Nephron progenitor cell (in vitro differentiated cells): ENCODE data around the gene AUH.

Experiments used
- DNase-seq: peaks from one replicate; pipeline ENCODE4 v3.0.0; 2021
- H3K27ac Mint-ChIP-seq: 2 replicates; pipeline ENCODE4 v1.8.0; 2021; ENCODE audit warnings: mild to moderate bottlenecking, moderate library complexity, mixed read lengths
- H3K27me3 Mint-ChIP-seq: 2 replicates; pipeline ENCODE4 v1.8.0; 2021; ENCODE audit warnings: mild to moderate bottlenecking, low read depth, mixed read lengths; ENCODE audit not compliant: poor library complexity
- H3K36me3 Mint-ChIP-seq: 2 replicates; pipeline ENCODE4 v1.8.0; 2021; ENCODE audit warnings: low read depth, mixed read lengths
- H3K4me1 Mint-ChIP-seq: 2 replicates; pipeline ENCODE4 v1.8.0; 2021; ENCODE audit warnings: mixed read lengths
- H3K4me3 Mint-ChIP-seq: 2 replicates; pipeline ENCODE4 v1.8.0; 2021; ENCODE audit warnings: mild to moderate bottlenecking, moderate library complexity, mixed read lengths
- H3K9me3 Mint-ChIP-seq: 2 replicates; pipeline ENCODE4 v1.8.0; 2021; ENCODE audit warnings: mild to moderate bottlenecking, moderate library complexity, mixed read lengths
- CTCF ChIP-seq: fragments of 200-600 bp; sonication (generic); IDR thresholded peaks from 2 replicates; pipeline ENCODE4 v1.5.0; 2021; ENCODE audit warnings: antibody characterized with exemption

Gene AUH

GRCh38 chr9:91282292-91282691, 79.4 kb downstream of the AUH start:
- Mint-ChIP-seq H3K36me3 (peaks cover 52% of the 10 kb centered on the region), H3K27ac (no peak overlapping the region), H3K4me1 (no peaks in the 10 kb centered on the region), H3K9me3 (peaks cover 12% of the 10 kb centered on the region), H3K4me3 (no peak overlapping the region), H3K27me3 (no peaks in the 10 kb centered on the region)
- no peak for DNase-seq
- no peak for TF ChIP-seq CTCF

DNA sequence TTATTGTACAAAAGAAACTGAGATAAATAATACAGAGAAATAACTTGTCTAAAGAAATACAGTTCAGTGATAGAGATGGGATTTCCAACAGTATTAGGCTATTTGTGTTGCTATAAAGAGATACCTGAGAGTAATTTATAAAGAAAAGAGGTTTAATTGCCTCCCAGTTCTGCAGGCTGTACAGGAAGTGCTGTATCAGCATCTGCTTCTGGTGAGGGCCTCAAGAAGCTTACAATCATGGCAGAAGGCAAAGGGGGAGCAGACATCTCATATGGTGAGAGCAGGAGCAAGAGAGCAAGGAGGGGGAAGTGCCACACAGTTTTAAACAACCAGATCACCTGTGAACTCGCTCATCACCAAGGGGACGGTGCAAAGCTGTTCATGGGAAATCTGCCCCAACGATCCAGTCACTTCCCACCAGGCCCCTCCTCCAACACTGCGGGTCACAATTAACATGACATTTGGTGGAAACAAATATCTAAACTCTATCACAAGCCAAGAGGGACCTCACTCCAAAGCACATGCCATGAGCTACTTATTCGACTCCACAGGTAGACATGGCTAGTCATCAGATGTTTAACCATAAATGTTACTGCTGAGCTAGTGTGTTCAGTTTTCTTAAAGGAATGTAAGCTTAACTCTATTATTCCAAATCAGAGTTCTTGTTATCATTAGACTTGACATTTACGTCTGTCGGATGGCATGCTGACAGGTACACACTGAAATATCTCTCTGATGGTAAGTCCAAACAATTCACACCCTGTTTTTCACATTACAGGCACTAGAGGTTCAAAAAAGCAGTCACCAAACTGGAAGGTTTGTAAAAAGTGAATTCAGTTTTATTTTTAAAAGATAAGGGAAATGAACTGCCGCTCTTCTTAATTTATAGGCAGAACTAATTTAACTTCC, 82.2 kb downstream of the AUH start:
- H3K36me3 Mint-ChIP-seq: peaks cover 33% of the 10 kb centered on the region
- no peak for DNase-seq
- no peaks in the 10 kb centered on the region for H3K4me1 Mint-ChIP-seq
- TF ChIP-seq CTCF: no peak
- peaks cover 11% of the 10 kb centered on the region for H3K9me3 Mint-ChIP-seq
- no peak overlapping the region for H3K4me3 Mint-ChIP-seq
- no peak overlapping the region for H3K27ac Mint-ChIP-seq
- H3K27me3 Mint-ChIP-seq: no peaks in the 10 kb centered on the region

DNA sequence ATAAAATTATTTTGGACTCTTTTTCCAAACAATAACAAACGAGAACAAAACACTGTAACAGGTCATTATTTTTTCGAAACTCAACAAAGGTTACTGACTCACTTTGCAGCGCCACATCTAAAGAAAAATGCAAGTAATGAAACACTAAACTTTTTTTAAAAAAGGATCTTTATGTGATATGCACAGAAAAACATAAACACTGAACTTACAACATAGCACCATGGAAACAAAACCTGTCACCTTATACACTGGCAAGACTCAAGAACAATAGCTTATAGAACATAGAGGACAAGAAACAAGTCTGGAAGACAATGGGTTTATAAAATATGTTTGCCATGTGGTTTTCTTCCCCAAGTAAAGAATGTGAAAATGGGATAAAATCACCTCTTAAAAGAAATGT, 85.2 kb downstream of the AUH start:
- TF ChIP-seq CTCF: no peak
- Mint-ChIP-seq H3K36me3 (peaks cover 16% of the 10 kb centered on the region), H3K9me3 (no peaks in the 10 kb centered on the region), H3K4me1 (no peaks in the 10 kb centered on the region), H3K4me3 (no peak overlapping the region), H3K27ac (no peak overlapping the region), H3K27me3 (no peaks in the 10 kb centered on the region)
- no peak for DNase-seq

DNA sequence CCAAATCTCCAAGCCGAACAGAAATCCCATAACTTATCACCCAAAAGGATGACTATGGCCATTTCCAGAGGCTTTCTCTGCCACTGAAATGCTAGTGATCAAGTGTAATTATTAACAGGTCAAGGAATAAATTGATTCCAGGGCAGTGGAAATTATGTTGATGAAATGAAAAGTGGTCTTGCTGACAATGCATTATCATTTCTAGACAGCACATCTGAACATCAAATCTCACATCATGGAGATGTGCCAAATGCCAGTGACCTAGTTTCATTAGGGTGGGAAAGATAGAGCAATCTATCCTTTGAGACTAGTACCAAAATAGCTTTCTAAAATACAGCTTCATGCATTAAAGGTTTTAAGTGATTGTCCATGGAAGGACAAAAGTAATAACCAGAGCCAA, 86.1 kb downstream of the AUH start:
- peaks cover 8% of the 10 kb centered on the region for H3K36me3 Mint-ChIP-seq
- H3K9me3 Mint-ChIP-seq: no peaks in the 10 kb centered on the region
- H3K27ac Mint-ChIP-seq: no peak overlapping the region
- no peak overlapping the region for H3K4me3 Mint-ChIP-seq
- no peaks in the 10 kb centered on the region for H3K27me3 Mint-ChIP-seq
- no peak for DNase-seq
- H3K4me1 Mint-ChIP-seq: no peaks in the 10 kb centered on the region
- TF ChIP-seq CTCF: no peak

DNA sequence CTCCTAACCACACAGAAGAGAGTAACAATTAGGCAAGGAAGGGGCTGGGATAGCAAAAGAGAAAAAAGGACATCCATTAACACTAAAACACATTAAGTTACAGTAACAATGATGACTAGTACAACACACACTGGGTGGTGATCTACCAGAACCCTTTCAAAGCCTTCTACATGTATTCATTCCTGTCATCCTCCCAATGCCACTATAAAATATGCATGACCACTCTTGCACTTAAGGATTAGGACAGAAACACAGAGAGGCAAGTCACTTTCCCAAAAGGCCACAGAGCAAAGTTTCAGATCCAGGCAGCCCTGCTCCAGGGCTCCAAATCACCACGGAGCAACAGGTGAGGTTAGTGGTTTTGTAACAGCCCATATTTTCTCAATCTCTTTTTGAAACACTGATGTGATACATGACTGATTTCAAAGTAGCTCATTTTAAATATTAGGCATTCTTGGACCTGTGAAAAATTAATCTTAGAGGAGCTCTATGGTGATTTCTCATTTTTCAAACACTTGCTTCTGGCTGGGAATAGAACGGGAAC, 86.7 kb downstream of the AUH start:
- DNase-seq: no peak
- no peak for TF ChIP-seq CTCF
- peaks cover 6% of the 10 kb centered on the region for H3K36me3 Mint-ChIP-seq
- no peaks in the 10 kb centered on the region for H3K4me1 Mint-ChIP-seq
- no peaks in the 10 kb centered on the region for H3K9me3 Mint-ChIP-seq
- H3K27ac Mint-ChIP-seq: no peak overlapping the region
- no peak overlapping the region for H3K4me3 Mint-ChIP-seq
- H3K27me3 Mint-ChIP-seq: no peaks in the 10 kb centered on the region
